OCI-LY1 (cell line): ENCODE results near the gene CNTN1.

ENCODE experiments used
- H2AFZ ChIP-seq: fragments of 200-600 bp; sonication (generic), shearing (Covaris generic); 2 replicates; pipeline ENCODE4 v1.6.0; 2014; ENCODE audit warnings: antibody characterized with exemption, mild to moderate bottlenecking, low read length
- H3F3A ChIP-seq: fragments of 200-600 bp; sonication (generic), shearing (Covaris generic); 2 replicates; pipeline ENCODE4 v1.6.0; 2014; ENCODE audit warnings: mild to moderate bottlenecking, antibody characterized with exemption, low read length, moderate library complexity; ENCODE audit not compliant: insufficient read depth
- H3K27ac ChIP-seq: fragments of 200-600 bp; sonication (generic); 2 replicates; pipeline ENCODE4 v1.5.1; 2014; ENCODE audit warnings: low read length, mixed run types, mild to moderate bottlenecking, low read depth; ENCODE audit not compliant: poor library complexity, severe bottlenecking
- H3K27me3 ChIP-seq: fragments of 200-600 bp; sonication (generic); 2 replicates; pipeline ENCODE4 v1.6.0; 2014; ENCODE audit warnings: antibody characterized with exemption, mild to moderate bottlenecking, low read length, moderate library complexity; ENCODE audit not compliant: insufficient read depth
- H3K36me3 ChIP-seq: fragments of 200-600 bp; sonication (generic); 2 replicates; pipeline ENCODE4 v1.6.1; 2014; ENCODE audit warnings: mild to moderate bottlenecking, antibody characterized with exemption, low read length, moderate library complexity, mixed read lengths; ENCODE audit not compliant: insufficient read depth
- H3K4me1 ChIP-seq: fragments of 200-600 bp; sonication (generic); 2 replicates; pipeline ENCODE4 v1.5.1; 2014; ENCODE audit warnings: mild to moderate bottlenecking, low read length, moderate library complexity; ENCODE audit not compliant: insufficient read depth, severe bottlenecking
- H3K4me2 ChIP-seq: fragments of 200-600 bp; sonication (generic), shearing (Covaris generic); 2 replicates; pipeline ENCODE4 v1.6.1; 2014; ENCODE audit warnings: low read length
- H3K4me3 ChIP-seq: fragments of 200-600 bp; sonication (generic); 2 replicates; pipeline ENCODE4 v1.5.1; 2014; ENCODE audit warnings: low read length, low read depth, mild to moderate bottlenecking, mixed read lengths; ENCODE audit not compliant: poor library complexity, severe bottlenecking
- H3K79me2 ChIP-seq: fragments of 200-600 bp; shearing (Covaris generic); 2 replicates; pipeline ENCODE4 v1.6.1; 2016; ENCODE audit warnings: mixed run types, low read length, mixed read lengths; ENCODE audit not compliant: insufficient read depth
- H3K9ac ChIP-seq: fragments of 200-600 bp; sonication (generic), shearing (Covaris generic); 2 replicates; pipeline ENCODE4 v1.6.1; 2014; ENCODE audit warnings: mild to moderate bottlenecking, low read length, mixed read lengths
- H3K9me2 ChIP-seq: fragments of 200-600 bp; sonication (generic), shearing (Covaris generic); 2 replicates; pipeline ENCODE4 v1.6.1; 2014; ENCODE audit warnings: low read depth, mild to moderate bottlenecking, low read length, mixed read lengths
- H3K9me3 ChIP-seq: fragments of 200-600 bp; shearing (Covaris generic); 2 replicates; pipeline ENCODE4 v1.6.1; 2014; ENCODE audit warnings: low read length, mixed read lengths
- H4K20me1 ChIP-seq: fragments of 200-600 bp; sonication (generic), shearing (Covaris generic); 2 replicates; pipeline ENCODE4 v1.6.0; 2016; ENCODE audit warnings: mild to moderate bottlenecking, low read length; ENCODE audit not compliant: insufficient read depth
- CTCF ChIP-seq: fragments of 200-600 bp; sonication (generic), shearing (Covaris generic); IDR thresholded peaks from 2 replicates; pipeline ENCODE4 v1.5.1; 2017; ENCODE audit warnings: mild to moderate bottlenecking, antibody characterized with exemption, low read length, moderate library complexity, mixed read lengths
- EZH2 ChIP-seq: fragments of 200-600 bp; sonication (generic), shearing (Covaris generic); IDR thresholded peaks from 2 replicates; pipeline ENCODE4 v1.8.0; 2017; ENCODE audit warnings: borderline replicate concordance, mixed run types, mild to moderate bottlenecking, antibody characterized with exemption, low read length, moderate library complexity, mixed read lengths

CNTN1 gene

GRCh38 chr12:41039461-41039860 lies 347.2 kb downstream of the CNTN1 start:
- Histone ChIP-seq H3K4me1 (no peaks in the 10 kb centered on the region), H3K9me2 (no peaks in the 10 kb centered on the region), H3F3A (no peaks in the 10 kb centered on the region), H2AFZ (no peak overlapping the region), H3K27me3 (no peaks in the 10 kb centered on the region), H3K36me3 (no peaks in the 10 kb centered on the region), H4K20me1 (no peaks in the 10 kb centered on the region), H3K4me2 (no peak overlapping the region), H3K27ac (no peak overlapping the region), H3K4me3 (no peak overlapping the region), H3K9ac (no peak overlapping the region), H3K9me3 (no peaks in the 10 kb centered on the region), H3K79me2 (no peaks in the 10 kb centered on the region)
- TF ChIP-seq CTCF (no peak), EZH2 (no peak)

GRCh38 chr12:41045509-41045908 lies 353.3 kb downstream of the CNTN1 start:
- H3K27ac ChIP-seq, result no peak overlapping the region
- no peak for TF ChIP-seq CTCF
- no peak for TF ChIP-seq EZH2
- H3K9ac ChIP-seq, result no peak overlapping the region

GRCh38 chr12:41049033-41049432 lies 356.8 kb downstream of the CNTN1 start:
- Histone ChIP-seq H3K36me3 (no peaks in the 10 kb centered on the region), H3K4me2 (no peak overlapping the region), H4K20me1 (no peaks in the 10 kb centered on the region), H3K9me3 (no peaks in the 10 kb centered on the region), H3K4me1 (no peaks in the 10 kb centered on the region), H3K27ac (no peak overlapping the region), H3K4me3 (no peak overlapping the region), H2AFZ (no peak overlapping the region), H3F3A (no peaks in the 10 kb centered on the region), H3K9me2 (no peaks in the 10 kb centered on the region), H3K9ac (no peak overlapping the region), H3K27me3 (no peaks in the 10 kb centered on the region), H3K79me2 (no peaks in the 10 kb centered on the region)
- no peak for TF ChIP-seq EZH2
- TF ChIP-seq CTCF, result no peak

More at GRCh38 chr12:41045509-41045908, 353.3 kb downstream of the CNTN1 start:
- Histone ChIP-seq H3F3A (no peaks in the 10 kb centered on the region), H3K4me1 (no peaks in the 10 kb centered on the region), H4K20me1 (no peaks in the 10 kb centered on the region), H3K79me2 (no peaks in the 10 kb centered on the region), H3K9me2 (no peaks in the 10 kb centered on the region), H3K4me3 (no peak overlapping the region), H3K9me3 (no peaks in the 10 kb centered on the region), H3K27me3 (no peaks in the 10 kb centered on the region), H3K4me2 (no peak overlapping the region), H2AFZ (no peak overlapping the region), H3K36me3 (no peaks in the 10 kb centered on the region)
